Tibial artery (tissue), 4 donors: ENCODE results near the gene TNP2.

Experiments used
- DNase-seq, 2 donors: peaks; one replicate each; pipeline ENCODE4 v3.0.0-alpha.2; 2019
- H3K27ac ChIP-seq, 2 donors: fragments of 200-600 bp; sonication (generic) in 1 of 2; 1 replicate in 1 of 2; 2 replicates in 1 of 2; pipeline ENCODE4 v1.5.1; 2018 to 2019; ENCODE audit warnings: mild to moderate bottlenecking in 1 of 2
- H3K27me3 ChIP-seq, 2 donors: fragments of 200-600 bp; sonication (generic) in 1 of 2; one replicate each; pipeline versions ENCODE4 v1.5.1 to v1.6.0; 2016 to 2019
- H3K36me3 ChIP-seq, 3 donors: fragments of 200-600 bp; sonication (generic) in 2 of 3; one replicate each; pipeline ENCODE4 v1.5.1; 2016 to 2019; ENCODE audit warnings: mild to moderate bottlenecking in 2 of 3
- H3K4me1 ChIP-seq, 4 donors: fragments of 200-600 bp; sonication (generic) in 2 of 4; 1 replicate in 3 of 4; 2 replicates in 1 of 4; pipeline ENCODE4 v1.5.1; 2016 to 2019
- H3K4me3 ChIP-seq, 2 donors: fragments of 200-600 bp; sonication (generic) in 1 of 2; 1 replicate in 1 of 2; 2 replicates in 1 of 2; pipeline ENCODE4 v1.5.1; 2018 to 2019; ENCODE audit warnings: mild to moderate bottlenecking in 2 of 2
- H3K9me3 ChIP-seq, 3 donors: fragments of 200-600 bp; sonication (generic) in 1 of 3; one replicate each; pipeline ENCODE4 v1.5.1; 2016 to 2019
- intact Hi-C: fragments of 100-400 bp; cut with DNase I; formaldehyde crosslinking; loops from one replicate; pipeline ENCODE4 v1.15.0; 2023; ENCODE audit warnings: low total_unique reads
- TF ChIP-seq, protein P1 (sequence below), 2 experiments: fragments of 200-600 bp in 1 of 2; fragments of 450-650 bp in 1 of 2; IDR thresholded peaks; one replicate each; pipeline ENCODE4 v1.5.1; 2017 to 2019; ENCODE audit warnings: antibody characterized with exemption in 2 of 2, mild to moderate bottlenecking in 1 of 2, moderate library complexity in 1 of 2

TNP2 gene

DNA sequence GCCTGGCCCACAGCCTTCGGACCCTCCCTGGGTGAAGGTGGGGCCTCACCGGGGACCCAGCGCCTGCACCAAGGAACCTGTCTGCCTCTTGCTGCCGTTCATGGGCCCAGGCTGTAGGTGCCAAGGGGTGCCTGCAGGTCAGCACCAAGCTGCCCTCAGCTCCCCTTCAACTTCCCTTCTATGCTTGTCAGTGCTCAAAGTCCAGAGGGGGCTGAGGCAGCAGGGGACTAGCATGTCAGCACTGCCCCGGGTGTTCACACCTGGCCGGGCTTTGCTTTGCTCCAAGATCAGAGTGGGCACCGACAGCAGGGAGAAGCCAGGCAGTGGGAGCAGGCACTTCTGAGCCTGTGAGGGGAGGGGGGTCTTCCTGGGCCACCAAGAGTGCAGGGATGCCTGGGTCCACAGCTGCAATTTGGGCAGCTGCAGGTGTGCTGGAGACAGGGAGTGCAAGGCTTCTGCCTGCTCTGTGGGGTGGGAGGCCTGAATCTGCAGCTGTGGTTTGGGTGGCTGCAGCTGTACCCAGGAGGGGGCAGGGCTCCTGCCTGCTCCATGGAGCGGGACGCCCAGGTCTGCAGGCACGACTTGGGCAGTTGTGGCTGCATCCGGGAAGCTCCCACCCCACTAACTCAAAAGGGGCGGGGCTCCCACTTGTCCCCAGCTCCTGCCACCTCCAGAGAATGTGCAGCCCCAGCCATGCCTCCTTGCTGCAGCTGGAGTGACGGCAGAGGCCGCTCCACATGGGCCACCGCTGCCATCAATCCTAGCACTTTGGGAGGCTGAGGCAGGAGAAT lies 39.6 kb upstream of the TNP2 start:
- DNase-seq = no peak
- H3K4me1 ChIP-seq = peaks cover 0 to 5% (median 0%) of the 10 kb centered on the region in 4 donors
- no peak overlapping the region for H3K27ac ChIP-seq
- H3K36me3 ChIP-seq = no peaks in the 10 kb centered on the region
- H3K4me3 ChIP-seq = no peak overlapping the region
- intact Hi-C loops = no loop called here
- H3K9me3 ChIP-seq = no peaks in the 10 kb centered on the region
- peaks cover 0 to 2% of the 10 kb centered on the region in 2 donors for H3K27me3 ChIP-seq
- TF ChIP-seq, protein P1, sequence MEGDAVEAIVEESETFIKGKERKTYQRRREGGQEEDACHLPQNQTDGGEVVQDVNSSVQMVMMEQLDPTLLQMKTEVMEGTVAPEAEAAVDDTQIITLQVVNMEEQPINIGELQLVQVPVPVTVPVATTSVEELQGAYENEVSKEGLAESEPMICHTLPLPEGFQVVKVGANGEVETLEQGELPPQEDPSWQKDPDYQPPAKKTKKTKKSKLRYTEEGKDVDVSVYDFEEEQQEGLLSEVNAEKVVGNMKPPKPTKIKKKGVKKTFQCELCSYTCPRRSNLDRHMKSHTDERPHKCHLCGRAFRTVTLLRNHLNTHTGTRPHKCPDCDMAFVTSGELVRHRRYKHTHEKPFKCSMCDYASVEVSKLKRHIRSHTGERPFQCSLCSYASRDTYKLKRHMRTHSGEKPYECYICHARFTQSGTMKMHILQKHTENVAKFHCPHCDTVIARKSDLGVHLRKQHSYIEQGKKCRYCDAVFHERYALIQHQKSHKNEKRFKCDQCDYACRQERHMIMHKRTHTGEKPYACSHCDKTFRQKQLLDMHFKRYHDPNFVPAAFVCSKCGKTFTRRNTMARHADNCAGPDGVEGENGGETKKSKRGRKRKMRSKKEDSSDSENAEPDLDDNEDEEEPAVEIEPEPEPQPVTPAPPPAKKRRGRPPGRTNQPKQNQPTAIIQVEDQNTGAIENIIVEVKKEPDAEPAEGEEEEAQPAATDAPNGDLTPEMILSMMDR (IDR thresholded peaks at IDR 0.05) = no peak

DNA sequence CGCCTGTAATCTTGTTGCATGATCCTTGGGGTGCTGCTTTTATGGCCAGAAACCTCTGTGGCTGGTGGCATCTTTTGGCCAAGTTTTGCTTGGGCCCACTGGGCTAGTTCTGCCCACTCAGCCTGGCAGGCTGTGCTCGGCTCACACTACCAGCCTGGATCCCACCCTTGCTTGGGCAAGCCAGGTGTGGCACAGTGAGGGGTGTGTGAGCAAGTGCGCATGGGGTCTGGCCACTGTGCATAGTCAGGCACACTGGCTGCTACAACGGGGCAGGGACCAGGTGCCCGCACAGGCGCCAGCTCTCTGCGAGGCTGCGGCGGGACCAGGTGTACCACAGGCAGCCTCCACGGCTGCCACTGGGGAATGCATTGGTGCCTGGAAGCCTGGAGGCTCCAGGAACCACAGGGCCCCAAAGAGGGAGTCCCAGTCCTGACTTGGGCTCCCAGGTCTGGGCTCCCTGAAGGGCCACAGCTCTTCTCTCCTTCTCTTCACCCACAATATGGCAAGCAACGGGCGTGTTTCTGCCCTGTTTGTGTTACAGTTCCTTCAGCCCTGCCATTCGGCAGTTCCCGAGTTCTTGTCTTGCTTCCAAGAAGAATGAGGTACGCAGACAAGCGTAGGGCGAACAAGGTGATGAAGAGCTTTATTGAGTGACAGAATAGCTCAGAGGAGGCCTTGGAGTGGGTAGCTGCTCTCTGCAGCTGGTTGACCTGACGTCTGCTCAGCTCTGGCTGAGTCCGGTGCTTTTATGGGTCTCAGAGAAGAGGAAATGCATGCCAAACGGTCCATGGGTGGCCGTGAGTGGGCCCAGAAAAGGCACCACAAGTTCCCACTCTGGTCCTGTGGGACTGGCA lies 38.7 kb upstream of the TNP2 start:
- H3K9me3 ChIP-seq = no peaks in the 10 kb centered on the region
- DNase-seq = no peak
- no peak overlapping the region for H3K4me3 ChIP-seq
- intact Hi-C loops = no loop called here
- H3K4me1 ChIP-seq = peaks cover 0 to 5% (median 0%) of the 10 kb centered on the region in 4 donors
- TF ChIP-seq, protein P1 (IDR thresholded peaks at IDR 0.05) = no peak
- H3K27me3 ChIP-seq = peaks cover 0 to 2% of the 10 kb centered on the region in 2 donors
- no peaks in the 10 kb centered on the region for H3K36me3 ChIP-seq
- no peak overlapping the region for H3K27ac ChIP-seq

DNA sequence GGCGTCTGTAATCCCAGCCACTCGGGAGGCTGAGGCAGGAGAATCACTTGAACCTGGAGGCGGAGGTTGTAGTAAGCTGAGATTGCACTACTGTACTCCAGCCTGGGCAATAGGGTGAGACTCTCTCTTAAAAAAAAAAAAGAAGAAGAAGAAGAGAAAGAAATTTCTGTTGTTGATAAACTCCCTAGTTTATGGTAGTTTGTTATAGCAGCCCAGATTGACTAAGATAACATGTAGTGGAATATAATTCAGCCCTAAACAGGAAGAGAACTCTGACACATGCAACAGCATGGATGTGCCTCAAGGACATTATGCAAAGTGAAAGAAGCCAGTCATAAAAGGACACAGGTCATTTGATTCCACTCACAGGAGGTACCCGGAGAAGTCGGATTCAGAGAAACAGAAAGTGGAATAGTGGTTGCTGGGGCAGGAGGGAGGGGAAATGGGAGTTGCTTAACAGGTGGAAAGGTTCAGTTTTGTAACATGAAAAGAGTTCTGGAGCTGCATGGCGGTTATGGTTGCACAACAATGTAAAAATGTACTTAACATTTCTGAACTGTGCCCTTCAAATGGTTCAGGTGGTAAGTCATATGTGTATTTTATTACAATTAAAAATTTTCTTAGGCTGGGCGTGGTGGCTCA lies 38.0 kb upstream of the TNP2 start:
- TF ChIP-seq, protein P1 (IDR thresholded peaks at IDR 0.05) = no peak
- H3K9me3 ChIP-seq = no peaks in the 10 kb centered on the region
- H3K36me3 ChIP-seq = no peaks in the 10 kb centered on the region
- H3K27me3 ChIP-seq = peaks cover 0 to 2% of the 10 kb centered on the region in 2 donors
- no peak overlapping the region for H3K27ac ChIP-seq
- H3K4me1 ChIP-seq = no peaks in the 10 kb centered on the region
- DNase-seq = no peak
- intact Hi-C loops = no loop called here
- no peak overlapping the region for H3K4me3 ChIP-seq

DNA sequence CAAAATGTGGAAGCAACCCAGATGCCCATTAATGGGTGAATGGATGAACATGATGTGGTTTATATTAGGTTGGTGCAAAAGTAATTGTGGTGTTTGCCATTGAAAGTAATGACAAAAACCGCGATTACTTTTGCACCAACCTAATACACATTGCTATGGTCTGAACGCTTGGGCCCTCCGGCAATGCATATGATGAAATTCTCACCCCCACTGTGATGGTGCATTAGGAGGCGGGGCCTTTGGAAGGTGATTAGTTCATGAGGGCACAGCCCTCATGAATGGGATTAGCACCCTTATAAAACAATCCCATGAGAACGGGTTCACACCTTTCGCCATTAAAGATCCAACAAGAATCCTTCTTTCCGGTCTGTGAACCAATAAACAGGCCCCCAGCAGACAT lies 37.3 kb upstream of the TNP2 start:
- H3K27ac ChIP-seq = no peak overlapping the region
- intact Hi-C loops = no loop called here
- no peaks in the 10 kb centered on the region for H3K9me3 ChIP-seq
- H3K4me3 ChIP-seq = no peak overlapping the region
- no peak for DNase-seq
- H3K36me3 ChIP-seq = no peaks in the 10 kb centered on the region
- TF ChIP-seq, protein P1 (IDR thresholded peaks at IDR 0.05) = no peak
- H3K27me3 ChIP-seq = peaks cover 0 to 2% of the 10 kb centered on the region in 2 donors
- no peaks in the 10 kb centered on the region for H3K4me1 ChIP-seq

DNA sequence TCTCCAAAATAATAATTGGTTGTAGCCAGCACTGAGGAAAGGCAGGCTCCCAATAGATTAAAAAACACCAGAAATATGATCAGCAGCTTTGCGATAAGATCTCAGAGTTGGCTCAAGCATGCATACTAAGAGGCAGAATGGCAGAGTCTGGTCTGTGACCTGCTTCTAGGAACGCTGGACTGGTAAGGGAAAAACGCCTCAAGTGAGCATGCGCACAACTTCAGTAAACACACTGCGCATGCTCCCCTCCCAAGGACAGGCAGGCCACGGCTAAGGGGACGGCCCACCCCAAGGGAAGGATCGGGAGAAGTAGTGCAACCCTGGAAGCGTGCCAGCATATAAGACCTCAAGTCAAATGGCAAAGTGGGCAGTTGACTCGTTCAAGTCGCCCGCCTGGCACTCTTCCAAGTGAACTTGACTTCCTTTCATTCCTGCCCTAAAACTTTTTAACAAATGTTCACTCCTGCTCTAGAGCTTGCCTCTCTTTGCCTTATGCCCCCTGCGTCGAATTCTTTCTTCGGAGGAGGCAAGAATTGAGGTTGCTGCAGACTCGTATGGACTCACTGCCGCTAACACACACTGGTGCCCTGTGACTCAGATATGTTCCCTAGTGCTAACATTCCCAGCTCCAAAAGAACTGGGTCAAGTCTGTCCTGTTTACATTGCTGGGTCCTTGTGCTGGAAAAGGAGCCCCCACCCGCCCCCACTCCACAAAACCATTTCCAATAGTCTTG lies 34.4 kb upstream of the TNP2 start:
- peaks cover 0 to 2% of the 10 kb centered on the region in 2 donors for H3K27me3 ChIP-seq
- no peaks in the 10 kb centered on the region for H3K4me1 ChIP-seq
- H3K9me3 ChIP-seq = no peaks in the 10 kb centered on the region
- DNase-seq = no peak
- no peak overlapping the region for H3K27ac ChIP-seq
- intact Hi-C loops = no loop called here
- no peak overlapping the region for H3K4me3 ChIP-seq
- no peaks in the 10 kb centered on the region for H3K36me3 ChIP-seq
- TF ChIP-seq, protein P1 (IDR thresholded peaks at IDR 0.05) = no peak
